GM12892 (cell line): ENCODE measurements around the gene TIGD3.

Experiments used
- POLR2A ChIP-seq: IDR thresholded peaks from 2 replicates; pipeline ENCODE4 v1.6.1; 2011; ENCODE audit warnings: low read depth, low read length, control low read depth
- POLR2AphosphoS5 ChIP-seq: IDR thresholded peaks from 2 replicates; pipeline ENCODE4 v1.6.1; 2011; ENCODE audit warnings: low read depth, low read length, control low read depth
- TAF1 ChIP-seq: IDR thresholded peaks from 2 replicates; pipeline ENCODE4 v1.6.1; 2011; ENCODE audit warnings: low read depth, mild to moderate bottlenecking, control low read depth, low read length, borderline replicate concordance

- no peak for TF ChIP-seq POLR2A
- no peak for TF ChIP-seq TAF1
- no peak for TF ChIP-seq POLR2AphosphoS5
Observed at GRCh38 chr11:65315204-65315865, 39.2 kb upstream of the TIGD3 start.
